GM18508 (cell line): ENCODE measurements around the gene CEP89.
"Not testable (repeated sequence)": the region's sequence is repeated elsewhere in the genome, so short reads cannot be mapped to it uniquely, and the experiment has no call there.

Experiments
- ATAC-seq: cut with Tn5 transposase; IDR thresholded peaks from one replicate; pipeline ENCODE4 v1.9.1; 2021; ENCODE audit warnings: moderate number of reproducible peaks; ENCODE audit not compliant: insufficient read depth, unreplicated experiment

The CEP89 gene

DNA sequence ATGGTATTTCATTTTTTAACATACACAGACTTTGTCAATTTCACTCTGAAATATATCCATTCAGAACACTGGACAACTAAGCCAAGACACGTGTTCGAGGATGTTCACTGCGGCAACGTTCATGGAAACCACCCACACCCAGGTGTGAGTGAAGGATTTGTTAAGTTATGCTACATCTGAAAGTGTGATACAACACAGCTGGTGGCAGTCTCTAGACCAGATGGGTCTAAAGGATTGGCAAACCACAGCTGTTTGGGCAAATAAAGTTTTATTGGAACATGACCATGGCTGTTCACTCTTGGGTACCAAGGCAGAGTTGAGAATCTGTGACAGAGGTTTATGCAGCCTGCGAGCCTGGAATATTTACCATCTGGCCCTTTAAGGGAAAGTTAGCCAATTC is 114.2 kb downstream of the CEP89 start:
- no peak for ATAC-seq

GRCh38 chr19:32856818-32857217 is 114.9 kb downstream of the CEP89 start:
- ATAC-seq, result not testable (repeated sequence)

- ATAC-seq, result no peak
These were observed 119.5 kb downstream of the CEP89 start for GRCh38 chr19:32852216-32852615.

DNA sequence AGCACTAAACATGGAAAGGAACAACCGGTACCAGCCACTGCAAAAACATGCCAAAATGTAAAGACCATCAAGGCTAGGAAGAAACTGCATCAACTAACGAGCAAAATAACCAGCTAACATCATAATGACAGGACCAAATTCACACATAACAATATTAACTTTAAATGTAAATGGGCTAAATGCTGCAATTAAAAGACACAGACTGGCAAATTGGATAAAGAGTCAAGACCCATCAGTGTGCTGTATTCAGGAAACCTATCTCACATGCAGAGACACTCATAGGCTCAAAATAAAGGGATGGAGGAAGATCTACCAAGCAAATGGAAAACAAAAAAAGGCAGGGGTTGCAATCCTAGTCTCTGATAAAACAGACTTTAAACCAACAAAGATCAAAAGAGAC is 123.7 kb downstream of the CEP89 start:
- not testable (repeated sequence) for ATAC-seq

- no peak for ATAC-seq
These were observed 128.0 kb downstream of the CEP89 start for GRCh38 chr19:32843716-32844245.

- no peak for ATAC-seq
These were observed 129.7 kb downstream of the CEP89 start for GRCh38 chr19:32842061-32842460.

DNA sequence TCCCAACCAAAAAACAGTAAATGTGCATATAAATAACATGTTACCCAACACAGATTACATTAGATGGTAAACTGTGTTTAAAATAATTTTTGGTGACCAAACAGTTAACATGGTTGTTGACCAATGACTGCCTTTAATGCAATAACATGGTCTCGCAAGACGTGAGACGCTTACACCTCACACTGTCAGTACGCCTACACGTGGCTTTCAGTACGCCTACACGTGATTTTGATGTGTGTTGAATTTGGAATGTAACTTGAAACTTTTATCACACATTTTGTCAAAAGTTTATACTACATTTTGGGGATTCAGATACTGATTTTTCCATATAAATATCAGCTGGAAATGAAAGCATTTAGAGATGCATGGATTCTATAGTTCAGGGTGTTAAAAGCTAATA is 134.2 kb downstream of the CEP89 start:
- ATAC-seq, result no peak

- ATAC-seq, result not testable (repeated sequence)
These were observed 138.4 kb downstream of the CEP89 start for GRCh38 chr19:32833388-32833787.

- ATAC-seq, result not testable (repeated sequence)
These were observed 138.9 kb downstream of the CEP89 start for GRCh38 chr19:32832825-32833224.

- not testable (repeated sequence) for ATAC-seq
These were observed 139.7 kb downstream of the CEP89 start for GRCh38 chr19:32832094-32832493.

DNA sequence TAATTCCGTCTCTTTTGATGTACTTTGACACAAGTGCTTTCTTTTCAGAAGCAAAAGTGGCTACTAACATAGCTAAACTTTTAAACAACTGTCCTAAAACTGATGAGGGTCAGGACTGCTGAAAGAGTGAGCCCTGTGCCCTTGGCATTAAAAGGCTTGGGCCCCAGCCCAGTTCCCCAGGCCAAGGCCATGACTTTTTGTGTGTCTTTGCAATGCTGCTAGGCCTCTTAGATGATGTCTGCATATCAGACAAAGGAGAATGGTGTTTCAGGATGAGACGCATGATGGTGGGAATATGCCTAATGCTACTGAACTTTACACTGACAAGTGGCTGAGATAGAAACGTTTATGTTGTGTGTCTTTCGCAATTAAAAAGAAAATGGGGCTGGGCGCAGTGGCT is 140.1 kb downstream of the CEP89 start:
- no peak for ATAC-seq

GRCh38 chr19:32830231-32831014 is 141.3 kb downstream of the CEP89 start:
- no peak for ATAC-seq

DNA sequence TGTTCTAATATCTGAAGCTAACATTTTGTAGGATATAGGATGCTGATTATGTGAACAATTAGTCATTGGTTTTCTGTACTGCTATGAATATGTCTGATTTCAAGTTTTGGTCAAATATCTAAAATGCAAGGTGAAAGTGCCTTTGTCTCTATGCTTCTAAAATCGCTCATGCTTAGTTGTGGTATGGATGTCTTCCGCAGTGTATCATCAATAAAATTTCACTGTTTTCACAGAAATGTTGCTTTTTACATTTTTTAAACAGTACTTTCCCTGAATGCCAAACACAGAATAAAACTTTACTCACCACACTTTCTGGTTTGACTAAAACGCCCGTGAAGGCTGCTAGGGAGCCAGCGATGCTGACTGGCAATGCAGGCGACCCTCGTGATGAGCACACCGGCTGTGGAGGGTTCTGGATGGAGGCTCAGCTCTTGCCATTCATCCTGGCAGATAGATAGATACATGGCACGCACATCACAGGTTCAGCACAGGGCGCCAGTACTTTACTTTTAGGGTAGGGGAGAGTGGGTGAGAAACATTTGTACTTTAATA is 142.3 kb downstream of the CEP89 start:
- ATAC-seq, result no peak

DNA sequence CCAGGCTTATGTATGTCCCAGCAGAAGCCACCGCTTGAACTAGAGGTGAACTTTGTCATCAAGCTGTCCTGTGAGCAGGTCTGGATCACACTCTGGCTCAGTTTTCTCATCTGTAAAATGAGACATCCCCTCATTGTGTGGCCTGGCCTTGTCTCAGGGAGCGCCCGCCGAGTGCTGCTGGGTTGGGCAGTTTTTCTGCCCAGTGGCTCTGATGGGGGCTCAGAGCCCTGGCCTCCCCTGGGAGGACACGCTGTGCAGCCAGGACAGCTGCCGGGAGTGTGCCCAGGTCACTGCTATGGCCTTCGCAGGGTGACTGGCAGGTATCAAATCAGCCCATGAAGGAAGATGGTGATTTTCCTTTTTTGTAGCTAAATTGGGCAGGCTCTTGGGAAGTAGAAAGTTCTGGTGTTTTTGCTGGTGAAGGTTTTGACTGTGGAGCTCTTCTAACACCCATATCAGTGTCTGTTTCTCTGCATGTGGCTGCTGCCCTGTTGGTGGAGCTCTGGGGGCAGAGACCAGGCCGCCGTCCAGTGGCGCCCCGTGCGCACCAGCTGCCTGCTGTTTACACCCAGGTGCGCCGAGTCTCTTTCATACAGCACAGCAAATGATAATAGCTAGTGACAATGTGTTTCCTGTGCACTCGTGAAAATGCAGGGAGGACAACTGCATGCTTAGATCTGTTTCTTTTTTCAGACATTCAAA is 143.0 kb downstream of the CEP89 start:
- no peak for ATAC-seq

- ATAC-seq, result no peak
These were observed 143.6 kb downstream of the CEP89 start for GRCh38 chr19:32828139-32828538.
